ENCODE results near the gene TMEM37. TPM values are rescaled to one million over a fixed set of nuclear protein-coding genes. Genes with fewer than 3 reads are reported as not detected.
"Not testable (repeated sequence)": the region's sequence is repeated elsewhere in the genome, so short reads cannot be mapped to it uniquely, and the experiment has no call there.

The TMEM37 gene
- polyA plus RNA-seq, 1 of the 3 experiments (the other 2 are of a cell fraction), result 0.25 TPM

- Histone ChIP-seq H3K4me1 (ENCODE audit: control insufficient read depth in 1 of 2, insufficient read depth in 2 of 2, low read depth in 1 of 2, low read length in 1 of 2) (no peaks in the 10 kb centered on the region), H2AFZ (ENCODE audit: low read depth) (no peak overlapping the region), H4K20me1 (ENCODE audit: insufficient read depth) (no peaks in the 10 kb centered on the region), H3K27me3 (ENCODE audit: insufficient read depth) (no peaks in the 10 kb centered on the region; the same call in 1 of the 2 replicates), H3K9me2 (no peaks in the 10 kb centered on the region), H3K4me3 (ENCODE audit: low read depth in 2 of 2, low read length in 1 of 2) (no peak overlapping the region), H3K4me2 (no peak overlapping the region), H3K79me2 (ENCODE audit: insufficient read depth) (no peaks in the 10 kb centered on the region), H3K27ac (ENCODE audit: low read depth in 2 of 2, low read length in 1 of 2) (no peak overlapping the region), H3K36me3 (replicated peaks in 1 of 2; ENCODE audit: control insufficient read depth in 1 of 2, insufficient read depth in 2 of 2, low read length in 1 of 2) (no peaks in the 10 kb centered on the region), H3K9ac (no peak overlapping the region), H3F3A (replicated peaks; ENCODE audit: insufficient read depth) (no peaks in the 10 kb centered on the region), H3K9me3 (no peaks in the 10 kb centered on the region)
- CTCF ChIA-PET, result interaction anchor here (0.6 to 9.9 kb wide), 2 partner anchors 9 to 73 kb away, joined by 3 to 95 read pairs; no protein-coding TSS in a partner anchor
- TF ChIP-seq MAX (IDR thresholded peaks at IDR 0.05; ENCODE audit: low read depth) (no peak), TCF12 (IDR thresholded peaks at IDR 0.05) (no peak), SMC3 (IDR thresholded peaks at IDR 0.05; ENCODE audit: low read depth, low read length) (no peak), PBX3 (IDR thresholded peaks at IDR 0.05) (no peak), NRF1 (IDR thresholded peaks at IDR 0.05; ENCODE audit: low read depth, low read length) (no peak), GATA2 (CRISPR knock-in tag; IDR thresholded peaks at IDR 0.05) (no peak)
- DNase-seq, result no peak
- POLR2A ChIA-PET, result no interaction called here
- WGBS (ENCODE audit: low lambda C conversion rate), result 57% methylated on average over 10 of the region's 10 CpGs
These were observed 28.8 kb upstream of the TMEM37 start for GRCh38 chr2:119402645-119403560.

GRCh38 chr2:119403618-119404017, 28.0 kb upstream of the TMEM37 start:
- H3K79me2 ChIP-seq (ENCODE audit: insufficient read depth); H3K9me3 ChIP-seq; H3K4me2 ChIP-seq; H3K4me3 ChIP-seq (ENCODE audit: low read depth in 2 of 2, low read length in 1 of 2); H3K4me1 ChIP-seq (ENCODE audit: control insufficient read depth in 1 of 2, insufficient read depth in 2 of 2, low read depth in 1 of 2, low read length in 1 of 2); H3K27me3 ChIP-seq (ENCODE audit: insufficient read depth); DNase-seq; H3K9me2 ChIP-seq; H4K20me1 ChIP-seq (ENCODE audit: insufficient read depth); H3K27ac ChIP-seq (ENCODE audit: low read depth in 2 of 2, low read length in 1 of 2); H3K36me3 ChIP-seq (replicated peaks in 1 of 2; ENCODE audit: control insufficient read depth in 1 of 2, insufficient read depth in 2 of 2, low read length in 1 of 2); H2AFZ ChIP-seq (ENCODE audit: low read depth); POLR2A ChIA-PET; H3F3A ChIP-seq (replicated peaks; ENCODE audit: insufficient read depth); H3K9ac ChIP-seq: not testable (repeated sequence)
- 54% methylated on average over 12 of the region's 12 CpGs for WGBS (ENCODE audit: low lambda C conversion rate)
- CTCF ChIA-PET, result interaction anchor here (0.7 to 9.9 kb wide), 2 partner anchors 72 to 79 kb away, joined by 3 to 95 read pairs; no protein-coding TSS in a partner anchor

DNA sequence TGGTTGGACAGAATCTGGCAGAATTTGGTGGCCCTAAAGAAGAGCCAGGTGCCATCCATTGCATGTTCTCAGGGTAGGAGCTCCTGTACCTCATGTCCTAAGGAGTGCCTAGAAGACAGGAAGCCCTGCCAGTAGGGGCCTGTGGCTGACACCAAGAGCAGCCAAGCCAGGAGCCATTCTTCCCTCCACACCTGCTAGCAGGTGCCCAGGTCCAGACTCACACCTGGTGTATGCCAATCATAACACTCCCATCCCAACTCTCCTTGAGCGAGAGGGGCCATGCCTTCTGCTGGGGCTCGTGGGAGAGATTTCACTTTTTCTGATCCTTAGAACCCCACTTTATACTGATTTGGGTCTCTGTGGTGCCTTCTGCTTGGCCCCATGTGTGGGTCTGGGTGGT, 26.5 kb upstream of the TMEM37 start:
- no peak overlapping the region for H3K9ac ChIP-seq
- no peak overlapping the region for H3K4me2 ChIP-seq
- H2AFZ ChIP-seq (ENCODE audit: low read depth), result no peak overlapping the region
- H3K4me1 ChIP-seq (ENCODE audit: control insufficient read depth in 1 of 2, insufficient read depth in 2 of 2, low read depth in 1 of 2, low read length in 1 of 2), result no peaks in the 10 kb centered on the region
- 39% methylated on average over 2 of the region's 2 CpGs for WGBS (ENCODE audit: low lambda C conversion rate)
- no peaks in the 10 kb centered on the region for H3K9me3 ChIP-seq
- ChIA-PET POLR2A (no interaction called here), CTCF (interaction anchor here (0.6 to 9.9 kb wide), 3 partner anchors 70 to 355 kb away, joined by 3 to 95 read pairs (median 3); no protein-coding TSS in a partner anchor)
- H3K4me3 ChIP-seq (ENCODE audit: low read depth in 2 of 2, low read length in 1 of 2), result no peak overlapping the region
- no peaks in the 10 kb centered on the region for H3K9me2 ChIP-seq
- H3K36me3 ChIP-seq (replicated peaks in 1 of 2; ENCODE audit: control insufficient read depth in 1 of 2, insufficient read depth in 2 of 2, low read length in 1 of 2), result no peaks in the 10 kb centered on the region
- DNase-seq, result no peak
- H3K27me3 ChIP-seq (ENCODE audit: insufficient read depth), result no peaks in the 10 kb centered on the region
- no peak overlapping the region for H3K27ac ChIP-seq (ENCODE audit: low read depth in 2 of 2, low read length in 1 of 2)
- no peaks in the 10 kb centered on the region for H3F3A ChIP-seq (replicated peaks; ENCODE audit: insufficient read depth)
- no peaks in the 10 kb centered on the region for H4K20me1 ChIP-seq (ENCODE audit: insufficient read depth)
- H3K79me2 ChIP-seq (ENCODE audit: insufficient read depth), result no peaks in the 10 kb centered on the region
- TF ChIP-seq RCOR1 (IDR thresholded peaks at IDR 0.05; ENCODE audit: low read length) (no peak), CHD2 (IDR thresholded peaks at IDR 0.05; ENCODE audit: low read length, partially characterized antibody) (no peak), FOSL2 (IDR thresholded peaks at IDR 0.05; ENCODE audit: borderline replicate concordance, low read depth) (no peak), REST (IDR thresholded peaks at IDR 0.05; ENCODE audit: low read depth, low read length) (no peak), EZH2phosphoT487 (IDR thresholded peaks at IDR 0.05; ENCODE audit: borderline replicate concordance, low read depth) (no peak), TEAD4 (IDR thresholded peaks at IDR 0.05; ENCODE audit: borderline replicate concordance, insufficient read depth) (no peak), GATA2 (CRISPR knock-in tag; IDR thresholded peaks at IDR 0.05) (no peak), POLR2AphosphoS5 (IDR thresholded peaks at IDR 0.05; ENCODE audit: low read depth, low read length) (no peak), SMC3 (IDR thresholded peaks at IDR 0.05; ENCODE audit: low read depth, low read length) (no peak), PBX3 (IDR thresholded peaks at IDR 0.05) (no peak), TCF12 (IDR thresholded peaks at IDR 0.05) (no peak), FOXM1 (IDR thresholded peaks at IDR 0.05; ENCODE audit: low read depth) (no peak)

Data from SK-N-SH (cell line).